Stimulated activated CD4-positive, alpha-beta T cell treated with anti-CD3 and anti-CD28 coated beads, Interleukin-2, amount 100 ng/mL, for 24 hours (primary cell): ENCODE data around the gene DDX54.

Experiments
- DNase-seq, 2 donors: peaks; one replicate each; pipeline ENCODE4 v3.0.0-alpha.2; 2020

Gene DDX54

DNA sequence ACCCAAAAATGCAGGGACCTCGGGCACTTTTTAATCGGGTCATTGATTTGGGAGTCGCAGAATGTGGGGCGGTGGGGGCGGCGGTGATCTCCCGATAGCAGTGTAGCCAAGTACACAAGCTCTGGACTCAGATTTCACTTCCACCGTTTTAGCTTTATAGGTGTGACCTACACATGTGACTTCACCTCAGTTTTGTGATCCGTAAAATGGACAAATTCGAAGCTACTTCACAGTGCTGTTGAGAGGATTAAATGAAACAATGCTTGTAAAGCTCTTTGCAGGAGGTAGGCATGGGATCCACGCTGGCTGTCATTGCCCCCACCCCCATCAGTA is 721 bp upstream of the DDX54 start:
- DNase-seq = no peak

DNA sequence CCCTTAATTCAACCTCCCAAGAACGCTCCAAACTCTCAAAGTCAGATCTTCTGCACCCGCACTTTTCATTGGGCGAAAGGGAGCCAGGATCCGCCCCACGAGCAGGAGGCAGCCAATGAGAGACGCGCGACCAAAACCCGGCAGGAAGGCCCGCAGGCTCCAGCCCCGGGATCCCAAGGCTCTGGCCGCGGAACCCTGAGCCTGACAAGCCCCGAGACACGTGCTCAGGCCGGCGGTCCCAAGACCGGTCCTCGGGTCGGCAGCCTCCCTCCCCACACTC is 438 bp downstream of the DDX54 start:
- peak; percentile 89 for DNase-seq

DNA sequence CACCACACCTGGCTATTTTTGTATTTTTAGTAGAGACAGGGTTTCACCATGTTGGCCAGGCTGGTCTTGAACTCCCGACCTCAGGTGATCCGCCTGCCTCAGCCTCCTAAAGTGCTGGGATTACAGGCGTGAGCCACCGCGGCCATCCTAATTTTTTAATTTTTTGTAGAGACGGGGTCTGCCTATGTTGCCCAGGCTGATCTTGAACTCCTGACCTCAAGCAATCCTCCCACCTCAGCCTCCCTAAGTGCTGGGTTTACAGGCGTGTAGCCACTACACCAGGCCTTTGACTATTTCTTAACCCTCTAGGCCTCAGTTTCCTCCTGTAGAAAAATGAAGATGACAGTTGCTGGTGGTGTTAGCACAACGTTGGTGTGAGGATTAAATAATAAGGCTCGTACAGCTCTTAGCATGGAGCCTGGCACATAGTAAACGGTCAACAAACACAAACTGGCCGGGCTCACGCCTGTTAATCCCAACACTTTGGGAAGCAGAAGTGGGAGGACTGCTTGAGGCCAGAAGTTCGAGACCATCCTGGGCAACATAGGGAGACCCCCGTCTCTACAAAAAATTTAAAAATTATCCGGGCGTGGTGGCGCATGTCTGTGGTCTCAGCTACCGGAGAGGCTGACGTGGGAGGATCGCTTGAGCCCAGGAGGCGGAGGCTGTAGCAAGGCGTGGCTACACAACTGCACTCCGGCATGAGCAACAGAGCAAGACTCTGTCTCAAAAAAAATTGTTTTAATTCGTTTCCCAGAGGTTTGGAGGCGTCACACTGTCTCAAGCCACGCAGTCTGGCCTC is 979 bp downstream of the DDX54 start:
- no peak for DNase-seq

GRCh38 chr12:113183030-113183589 is 2.2 kb downstream of the DDX54 start:
- DNase-seq = no peak

DNA sequence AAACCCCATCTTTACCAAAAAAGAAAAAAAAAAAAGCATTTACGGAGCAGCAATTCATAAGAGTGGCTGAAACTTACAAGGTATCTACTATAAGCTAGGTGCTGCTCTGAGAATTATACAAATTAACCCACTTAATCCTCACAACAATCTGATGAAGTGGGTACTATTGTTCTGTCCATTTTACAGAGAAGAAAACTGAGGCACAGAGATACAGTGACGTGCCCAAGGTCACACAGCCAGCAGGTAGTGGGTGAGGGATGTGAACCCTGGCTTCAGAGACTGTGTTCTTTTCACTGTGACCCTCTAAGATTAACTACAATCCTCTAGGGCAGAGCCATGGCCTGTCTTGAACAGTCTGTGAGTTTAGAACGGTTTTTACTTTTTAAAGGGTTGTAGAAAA is 3.3 kb downstream of the DDX54 start:
- no peak for DNase-seq

DNA sequence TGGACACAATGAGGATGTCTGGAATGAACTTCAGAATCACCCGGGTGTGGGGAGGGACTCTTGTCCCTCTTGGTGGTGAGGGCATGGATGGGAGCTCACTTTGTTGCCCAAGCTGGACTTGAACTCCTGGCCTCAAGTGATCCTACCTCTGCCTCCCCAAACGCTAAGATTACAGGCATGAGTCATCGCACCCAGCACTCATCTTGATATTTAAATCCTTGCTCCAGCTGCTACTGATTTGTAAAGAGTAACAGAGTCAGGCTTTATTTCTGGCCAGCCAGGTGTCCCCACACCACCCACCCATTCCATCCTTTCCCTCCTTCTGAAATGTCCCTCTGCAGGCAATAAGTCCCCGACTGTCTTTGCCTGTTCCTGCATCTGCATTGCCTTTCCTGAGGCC is 4.9 kb downstream of the DDX54 start:
- no peak for DNase-seq

GRCh38 chr12:113179023-113179422 is 6.3 kb downstream of the DDX54 start:
- DNase-seq = no peak

DNA sequence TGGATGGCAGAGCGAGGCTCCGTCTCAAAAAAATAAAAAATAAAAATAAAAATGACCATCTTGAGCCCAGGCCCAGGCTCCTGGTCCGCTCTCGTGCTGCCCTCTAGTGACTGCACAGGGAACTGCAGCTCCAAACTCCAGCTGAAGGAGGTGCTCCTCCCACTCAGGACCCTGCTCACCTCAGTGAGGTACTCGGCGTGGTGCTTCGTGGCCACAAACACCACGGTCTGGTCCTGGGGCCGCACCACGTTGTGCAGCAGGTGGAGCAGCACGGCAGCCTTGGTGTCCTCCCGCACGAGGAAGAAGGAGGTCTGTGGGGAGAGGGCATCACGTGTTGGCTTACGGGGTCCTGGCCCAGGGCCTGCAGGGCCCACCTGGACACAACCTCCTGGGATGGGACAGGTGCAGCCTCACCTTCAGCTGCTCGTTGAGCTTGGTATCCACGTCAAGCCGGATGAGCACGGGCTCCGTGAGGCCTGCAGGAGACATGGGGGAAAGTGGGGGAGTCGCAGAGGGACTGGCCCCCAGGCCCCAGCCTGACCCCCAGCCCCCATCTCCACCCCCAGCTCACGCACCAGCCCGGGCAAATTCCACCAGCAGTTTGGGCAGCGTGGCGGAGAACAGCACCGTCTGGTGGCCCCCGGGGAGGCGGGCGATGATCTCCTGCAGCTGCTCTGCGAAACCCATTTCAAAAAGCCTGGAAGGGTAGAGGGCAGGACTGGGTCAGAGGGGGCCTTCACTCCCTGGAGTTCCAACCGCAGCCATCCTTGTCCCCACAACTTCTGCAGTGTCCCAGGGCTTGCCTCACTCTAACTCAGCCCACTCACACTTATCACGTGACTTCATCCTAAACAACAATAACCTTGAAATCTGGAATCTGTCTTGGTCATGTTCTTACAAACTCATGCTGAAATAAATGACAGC is 10.6 kb downstream of the DDX54 start:
- DNase-seq = peak; percentile 86

- DNase-seq = no peak
Observed at GRCh38 chr12:113173081-113173698, 12.1 kb downstream of the DDX54 start.

- DNase-seq = no peak
Observed at GRCh38 chr12:113172185-113172584, 13.1 kb downstream of the DDX54 start.

DNA sequence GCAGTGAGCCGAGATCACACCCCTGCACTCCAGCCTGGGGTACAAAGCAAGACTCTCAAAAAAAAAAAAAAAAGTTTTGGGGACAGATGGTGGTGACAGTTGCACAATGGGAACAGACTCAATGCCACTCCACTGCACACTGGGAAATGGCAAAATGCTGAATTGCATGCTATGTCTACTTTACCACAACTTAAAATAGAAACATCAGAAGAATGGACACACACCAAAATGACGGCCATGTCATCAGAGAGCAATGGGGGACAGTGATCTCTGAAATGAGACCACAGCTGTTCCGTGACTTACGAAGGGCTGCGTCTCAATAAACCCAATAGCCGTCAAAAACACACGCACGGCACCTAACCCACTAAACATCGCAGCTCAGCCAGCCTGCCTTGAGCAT is 13.7 kb downstream of the DDX54 start:
- DNase-seq = no peak

GRCh38 chr12:113170926-113171325 is 14.4 kb downstream of the DDX54 start:
- no peak for DNase-seq

- DNase-seq = no peak
Observed at GRCh38 chr12:113170457-113170856, 14.8 kb downstream of the DDX54 start.

DNA sequence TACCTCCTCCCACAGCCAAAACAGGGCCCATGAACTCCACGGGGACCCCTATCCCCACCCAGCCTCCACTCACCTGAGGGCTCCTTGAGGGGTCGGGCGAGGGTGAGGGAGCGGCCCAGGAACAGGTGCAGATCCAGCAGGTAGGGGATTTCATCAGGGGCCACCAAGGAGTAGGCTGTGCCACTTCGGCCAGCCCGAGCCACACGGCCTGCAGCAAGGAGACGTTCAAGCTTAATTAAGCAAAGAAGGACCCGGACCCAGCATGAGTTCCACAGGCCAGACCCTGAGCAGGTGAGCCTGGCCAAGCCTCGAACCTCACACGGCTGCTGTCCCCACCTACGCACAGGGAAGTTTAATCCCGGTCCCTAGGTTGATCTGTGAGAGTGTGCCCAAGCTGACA is 15.6 kb downstream of the DDX54 start:
- no peak for DNase-seq

DNA sequence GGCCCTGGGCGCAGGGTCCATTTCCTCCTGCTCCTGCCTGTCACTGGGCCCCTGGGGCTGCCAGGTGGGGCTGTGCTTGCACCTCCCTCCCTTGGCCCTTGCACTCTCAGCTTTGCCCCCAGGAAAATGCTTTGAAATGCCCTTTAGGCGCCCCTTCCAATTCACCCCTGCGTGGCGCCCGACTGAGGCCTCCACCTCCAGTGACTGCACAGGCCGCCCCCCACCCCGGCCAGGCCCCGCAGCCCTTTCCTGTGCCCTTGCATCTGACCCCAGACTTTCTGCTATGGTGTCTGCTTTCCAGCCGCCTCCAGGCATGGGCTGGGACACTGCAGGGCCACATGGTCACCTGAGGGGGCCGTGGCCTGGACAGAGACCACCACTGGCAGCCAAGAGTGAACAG is 17.4 kb downstream of the DDX54 start:
- DNase-seq = no peak

GRCh38 chr12:113165521-113166450 is 19.5 kb downstream of the DDX54 start:
- DNase-seq = no peak

GRCh38 chr12:113164014-113164413 is 21.3 kb downstream of the DDX54 start:
- no peak for DNase-seq

DNA sequence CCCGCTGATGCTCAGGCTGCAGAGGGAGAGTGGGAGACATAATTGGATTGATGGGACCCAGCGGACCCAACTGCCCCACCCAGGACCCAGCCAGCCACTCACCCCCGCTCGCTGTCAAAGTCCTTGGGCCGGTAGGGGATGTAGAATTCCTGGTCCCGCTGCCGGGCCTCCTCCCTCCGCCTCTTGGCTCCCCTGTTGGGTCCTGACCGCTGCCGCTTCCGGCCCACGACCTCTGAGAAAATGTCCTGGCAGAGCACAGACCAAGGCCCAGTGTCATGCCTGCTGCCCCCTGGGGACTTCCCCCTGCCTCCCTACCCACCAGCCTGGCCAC is 22.3 kb downstream of the DDX54 start:
- DNase-seq = no peak

- DNase-seq = no peak
Observed at GRCh38 chr12:113162102-113163029, 22.9 kb downstream of the DDX54 start.

DNA sequence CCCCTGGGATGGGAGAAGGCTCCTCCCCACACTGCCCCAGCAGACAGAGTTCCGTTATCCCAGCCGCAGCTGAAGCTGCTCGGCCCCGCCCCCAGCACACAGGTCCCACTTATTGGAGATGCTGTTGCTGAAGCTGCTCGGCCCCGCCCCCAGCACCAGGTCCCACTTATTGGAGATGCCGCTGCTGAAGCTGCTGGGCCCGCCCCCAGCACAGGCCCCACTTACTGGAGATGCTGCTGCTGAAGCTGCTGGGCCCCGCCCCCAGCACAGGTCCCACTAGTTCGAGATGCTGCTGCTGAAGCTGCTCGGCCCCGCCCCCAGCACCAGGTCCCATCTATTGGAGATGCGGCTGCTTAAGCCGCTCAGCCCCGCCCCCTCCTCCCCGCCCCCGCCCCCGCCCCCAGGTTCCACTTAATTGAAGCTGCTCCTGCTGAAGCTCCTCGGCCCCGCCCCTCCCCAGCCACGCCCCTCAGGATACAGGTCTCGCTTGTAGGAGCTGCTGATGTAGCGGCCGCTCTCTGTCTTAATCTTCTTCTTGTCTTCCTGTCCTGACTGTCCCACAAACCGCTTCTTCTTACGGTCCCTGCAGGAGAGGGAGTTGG is 23.8 kb downstream of the DDX54 start:
- DNase-seq = peak in 1 of 2 donors; percentile 51

GRCh38 chr12:113159937-113160336 is 25.3 kb downstream of the DDX54 start:
- DNase-seq = no peak
